HG02885 (cell line): ENCODE results near the gene BICDL2.

Experiments
- ATAC-seq: cut with Tn5 transposase; IDR thresholded peaks from one replicate; pipeline ENCODE4 v1.9.1; 2021; ENCODE audit warnings: mild to moderate bottlenecking; ENCODE audit not compliant: unreplicated experiment, poor library complexity

Gene BICDL2

DNA sequence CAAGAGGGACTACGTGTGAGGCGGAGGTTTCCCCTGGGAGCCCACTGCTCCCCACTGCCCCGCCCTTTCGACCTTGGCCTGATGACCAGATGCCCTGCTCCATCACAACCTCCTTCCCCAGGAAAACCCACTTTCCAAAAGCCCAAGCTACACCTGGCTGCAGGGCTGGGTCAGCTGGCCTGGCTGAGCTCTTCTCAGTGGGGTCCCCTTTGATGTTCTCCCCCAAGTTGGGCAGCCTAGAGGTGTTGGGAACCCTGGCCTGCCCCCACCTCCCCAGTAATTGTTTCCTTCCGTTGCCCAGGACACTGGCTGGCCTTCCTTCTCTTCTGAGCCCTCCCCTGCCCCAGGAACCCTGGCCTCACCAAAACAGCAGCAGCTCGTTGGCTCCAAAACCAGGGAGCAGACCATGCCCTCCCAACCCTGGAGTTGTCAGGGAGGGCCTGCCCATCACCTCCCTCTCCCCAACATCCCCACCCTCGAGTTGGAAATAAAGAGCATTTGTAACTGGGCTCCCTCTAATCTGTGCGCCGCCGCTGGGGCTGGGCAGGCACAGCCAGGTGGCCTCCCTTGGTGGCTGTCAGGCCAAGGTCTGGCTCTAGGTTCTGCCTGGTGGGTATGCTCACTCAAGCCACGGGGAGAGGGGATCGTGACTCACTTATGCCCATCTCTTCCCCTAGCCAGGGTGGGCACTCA is 22.6 kb downstream of the BICDL2 start:
- ATAC-seq, result no peak

DNA sequence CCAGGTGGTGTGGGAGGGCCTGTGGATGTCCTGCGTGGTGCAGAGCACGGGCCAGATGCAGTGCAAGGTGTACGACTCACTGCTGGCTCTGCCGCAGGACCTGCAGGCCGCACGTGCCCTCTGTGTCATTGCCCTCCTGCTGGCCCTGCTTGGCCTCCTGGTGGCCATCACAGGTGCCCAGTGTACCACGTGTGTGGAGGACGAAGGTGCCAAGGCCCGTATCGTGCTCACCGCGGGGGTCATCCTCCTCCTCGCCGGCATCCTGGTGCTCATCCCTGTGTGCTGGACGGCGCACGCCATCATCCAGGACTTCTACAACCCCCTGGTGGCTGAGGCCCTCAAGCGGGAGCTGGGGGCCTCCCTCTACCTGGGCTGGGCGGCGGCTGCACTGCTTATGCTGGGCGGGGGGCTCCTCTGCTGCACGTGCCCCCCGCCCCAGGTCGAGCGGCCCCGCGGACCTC is 23.2 kb downstream of the BICDL2 start:
- no peak for ATAC-seq

DNA sequence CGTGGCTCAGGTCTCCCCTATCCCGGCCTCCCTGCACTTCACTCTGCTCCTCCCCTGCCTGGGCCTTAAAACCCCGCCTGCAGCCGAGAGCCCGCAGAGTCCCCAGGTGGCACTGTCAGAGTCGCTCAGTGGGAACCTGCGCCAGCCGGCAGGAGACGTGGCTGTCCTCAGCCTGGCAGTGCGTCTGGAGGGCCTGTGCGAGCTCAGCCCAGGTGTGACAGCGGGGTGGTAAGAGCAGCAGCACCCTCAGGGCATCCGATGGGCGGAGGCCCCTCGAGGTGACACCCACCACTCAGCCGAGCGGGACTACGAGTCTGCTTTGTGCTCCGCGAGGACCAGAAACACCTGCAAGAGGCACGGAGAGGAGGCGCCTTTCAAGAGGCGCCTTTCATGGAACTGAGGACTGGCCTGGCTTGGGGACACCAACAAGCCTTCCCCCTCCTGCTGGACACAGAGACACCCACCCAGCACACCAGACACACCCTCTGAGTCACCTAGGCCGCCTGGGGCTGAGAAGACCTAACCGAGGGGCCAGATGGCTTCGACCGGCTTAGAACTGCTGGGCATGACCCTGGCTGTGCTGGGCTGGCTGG is 23.8 kb downstream of the BICDL2 start, which contains the start of gene CLDN9:
TSS of gene CLDN9 (plus strand) at position 96 of the 593 bp plus-strand sequence. CDS start at position 536, 440 bp downstream.
- ATAC-seq, result no peak

DNA sequence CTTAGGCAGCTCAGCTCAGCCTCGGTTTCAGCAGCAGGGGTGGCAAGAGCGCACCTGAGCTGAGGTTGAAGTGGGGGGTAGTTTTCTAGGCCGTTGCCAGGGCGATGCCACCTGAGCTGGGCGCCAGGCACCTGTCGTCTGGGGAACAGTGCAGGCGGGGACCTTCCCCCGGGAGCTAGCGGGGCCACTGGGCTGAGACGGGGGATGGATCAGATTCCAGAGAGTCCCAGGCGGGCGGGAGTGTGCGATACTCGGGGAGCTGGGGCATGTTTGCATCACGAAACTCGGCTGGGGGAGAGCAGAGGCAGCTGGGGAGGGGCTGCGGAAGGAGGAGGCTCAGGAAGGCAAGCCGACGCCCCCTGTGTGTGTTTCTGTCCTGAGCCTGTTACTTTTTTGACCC is 24.5 kb downstream of the BICDL2 start:
- no peak for ATAC-seq

DNA sequence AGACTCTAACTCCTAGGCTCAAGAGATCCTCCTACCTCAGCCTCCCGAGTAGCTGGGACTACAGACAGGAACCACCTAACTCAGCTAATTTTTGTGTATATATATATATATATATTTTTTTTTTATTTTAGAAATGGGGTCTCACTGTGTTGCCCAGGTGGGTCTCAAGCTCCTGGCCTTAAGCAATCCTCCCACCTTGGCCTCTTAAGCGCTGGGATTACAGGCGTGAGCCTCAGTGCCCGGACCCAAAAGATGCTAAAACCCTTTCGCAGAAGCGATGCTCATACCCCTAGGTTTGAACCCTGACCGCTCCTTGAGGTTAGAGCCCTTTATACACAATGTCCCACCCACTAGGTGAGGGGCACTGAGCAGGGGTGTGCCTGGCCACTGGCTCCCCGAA is 26.2 kb downstream of the BICDL2 start:
- ATAC-seq, result no peak

DNA sequence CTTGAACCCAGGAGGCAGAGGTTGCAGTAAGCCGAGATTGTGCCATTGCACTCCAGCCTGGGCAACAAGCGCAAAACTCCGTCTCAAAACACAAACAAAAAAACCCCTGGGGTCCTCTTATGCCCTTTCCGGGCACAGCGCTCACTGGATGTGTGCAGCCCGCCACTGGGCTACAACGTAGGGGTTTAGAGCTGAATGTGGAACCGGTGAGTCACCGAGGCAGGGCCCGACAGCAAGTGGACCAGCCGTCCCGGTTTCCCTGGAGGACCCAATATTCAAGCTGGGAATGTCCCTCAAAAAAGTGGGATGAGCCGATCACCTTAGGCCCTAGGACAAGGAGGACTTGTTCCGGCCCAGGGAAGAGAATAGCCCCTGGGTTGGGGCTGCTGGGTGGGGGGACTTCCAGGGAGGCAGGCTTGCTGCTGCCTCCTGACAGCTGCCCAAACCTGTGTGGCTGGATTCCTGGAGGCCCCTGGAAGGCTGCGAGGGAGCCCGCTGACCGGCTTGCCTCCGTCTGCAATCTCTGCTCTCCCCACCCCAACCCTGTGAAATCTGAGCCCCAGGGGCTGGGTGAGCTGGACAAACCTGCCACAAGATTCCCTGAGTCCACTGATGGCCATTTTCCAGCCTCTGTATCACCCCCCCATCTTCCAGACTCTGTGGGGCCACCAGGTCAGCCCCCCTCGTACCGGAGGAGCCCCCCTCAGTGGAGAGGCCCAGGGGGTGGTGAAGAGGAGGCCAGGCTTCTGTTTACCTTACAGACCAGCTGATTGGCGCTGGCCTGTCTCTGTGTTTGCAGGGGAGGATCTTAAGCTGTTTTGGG is 27.0 kb downstream of the BICDL2 start:
- ATAC-seq, result no peak

DNA sequence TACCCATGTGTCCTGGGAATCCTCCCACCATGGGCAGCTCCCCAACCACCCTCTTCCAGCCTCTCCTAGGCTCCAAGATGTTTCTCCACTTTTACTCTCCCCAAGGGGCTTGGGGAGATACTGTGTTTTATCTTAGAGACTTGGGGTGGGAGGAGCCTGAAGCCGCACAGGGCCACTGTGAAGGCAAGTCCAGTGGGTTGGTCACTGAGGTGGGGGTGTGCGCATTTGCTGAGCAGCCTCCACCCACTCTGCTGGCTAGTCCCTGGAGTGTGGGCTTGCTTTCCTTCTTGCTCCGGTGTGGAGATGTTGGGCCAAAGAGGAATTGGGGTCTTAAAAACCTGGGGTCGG is 28.1 kb downstream of the BICDL2 start:
- ATAC-seq, result no peak

DNA sequence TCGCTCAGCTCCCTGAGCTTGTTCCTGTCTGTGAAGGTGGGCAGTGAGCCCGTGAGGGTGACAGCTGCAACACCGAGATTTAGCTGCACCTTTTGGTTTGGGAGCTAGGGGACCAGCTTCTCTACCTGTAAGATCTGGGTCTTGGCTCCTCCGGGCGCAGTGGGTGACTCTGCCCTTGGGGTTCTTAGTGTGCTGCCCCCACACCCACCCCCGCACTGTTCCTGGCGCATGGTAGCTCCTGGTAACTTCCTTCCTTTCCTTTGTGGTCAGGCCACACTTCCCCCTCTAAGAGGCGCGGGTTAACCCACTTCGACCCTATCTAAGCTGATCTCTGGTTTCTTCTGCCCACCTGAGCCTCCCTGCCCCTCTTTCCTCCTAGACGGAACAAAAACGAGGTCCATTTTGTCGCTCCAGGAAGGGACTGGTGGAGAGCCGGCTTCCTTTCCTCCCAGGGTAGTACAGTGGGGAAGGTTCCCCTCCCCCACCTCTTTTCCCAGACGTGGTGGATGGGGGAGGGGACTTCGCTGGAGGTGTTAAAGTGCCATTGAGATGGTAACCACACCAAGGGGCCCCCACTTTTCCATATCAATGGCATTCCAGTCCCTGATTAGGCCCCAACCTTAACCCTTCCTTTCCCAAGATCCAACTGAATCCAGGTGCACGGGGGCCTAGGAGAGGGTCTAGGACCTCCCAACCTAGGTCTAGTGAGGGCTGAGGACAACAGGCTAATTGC is 28.6 kb downstream of the BICDL2 start:
- ATAC-seq, result no peak

DNA sequence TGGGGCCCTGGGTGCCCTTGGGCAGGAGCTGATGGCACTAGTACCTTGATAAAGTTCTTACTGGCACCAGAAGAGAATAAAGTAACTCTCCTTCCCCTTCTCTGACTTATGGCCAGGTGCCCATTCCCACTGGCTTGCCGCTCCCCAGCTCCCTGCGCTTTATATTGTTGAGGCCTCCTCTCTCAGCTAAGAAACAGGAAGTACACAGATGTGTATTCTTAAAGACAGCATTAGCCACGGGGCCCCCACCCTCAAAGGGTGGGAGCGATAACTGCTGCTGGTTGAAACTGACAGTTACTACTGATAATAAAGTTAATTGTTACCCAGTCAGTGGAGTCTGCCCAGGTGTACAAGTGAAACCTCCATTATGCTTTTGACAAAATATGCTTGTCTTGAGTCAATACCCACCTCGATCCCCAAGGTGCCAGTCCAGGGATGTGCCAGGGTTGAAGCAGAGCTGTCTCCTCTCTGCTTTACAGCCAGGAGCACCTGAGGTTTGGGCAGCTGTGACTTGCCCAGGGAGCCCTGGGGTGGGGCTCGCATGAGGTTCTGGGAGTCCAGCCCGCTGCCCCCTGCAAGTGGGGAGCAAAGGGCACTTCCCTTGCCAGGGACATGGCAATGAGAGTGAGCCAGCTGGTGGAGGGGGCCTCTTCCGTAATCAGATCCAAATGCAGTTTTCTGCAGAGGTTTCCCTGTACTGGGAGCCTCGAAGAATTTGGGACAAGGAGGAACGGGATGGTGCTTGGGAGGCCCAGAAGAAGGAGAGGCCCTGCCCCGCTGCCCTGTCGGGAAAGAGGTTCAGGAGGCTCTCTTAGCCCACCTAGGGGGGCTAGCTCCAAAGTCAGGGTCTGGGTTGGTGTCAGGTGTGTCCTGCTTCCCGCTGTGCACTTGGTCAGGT is 29.4 kb downstream of the BICDL2 start:
- no peak for ATAC-seq

DNA sequence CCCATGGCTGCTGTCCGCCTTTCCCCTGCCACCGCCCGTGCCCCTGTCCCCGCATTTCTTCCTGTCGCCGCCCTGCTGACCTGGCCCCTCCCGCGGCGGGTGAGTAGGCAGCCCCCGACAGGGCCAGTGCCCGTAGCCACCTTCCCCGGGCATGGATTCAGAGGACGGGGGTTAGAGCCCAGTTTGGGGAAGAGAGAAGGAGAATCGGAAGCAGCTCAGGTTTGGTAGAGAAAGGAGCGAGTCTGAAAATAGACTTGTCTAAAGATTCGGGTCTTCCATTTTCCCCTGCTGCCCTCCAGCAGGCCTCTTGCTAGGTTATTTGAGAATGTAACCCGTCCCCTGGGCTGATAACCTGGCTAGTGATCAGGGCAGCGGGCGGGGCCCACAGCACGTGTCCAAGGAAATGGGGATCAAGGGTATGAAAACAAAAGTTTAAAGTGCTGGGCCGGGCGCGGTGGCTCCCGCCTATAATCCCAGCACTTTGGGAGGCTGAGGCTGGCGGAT is 31.9 kb downstream of the BICDL2 start:
- ATAC-seq, result no peak

DNA sequence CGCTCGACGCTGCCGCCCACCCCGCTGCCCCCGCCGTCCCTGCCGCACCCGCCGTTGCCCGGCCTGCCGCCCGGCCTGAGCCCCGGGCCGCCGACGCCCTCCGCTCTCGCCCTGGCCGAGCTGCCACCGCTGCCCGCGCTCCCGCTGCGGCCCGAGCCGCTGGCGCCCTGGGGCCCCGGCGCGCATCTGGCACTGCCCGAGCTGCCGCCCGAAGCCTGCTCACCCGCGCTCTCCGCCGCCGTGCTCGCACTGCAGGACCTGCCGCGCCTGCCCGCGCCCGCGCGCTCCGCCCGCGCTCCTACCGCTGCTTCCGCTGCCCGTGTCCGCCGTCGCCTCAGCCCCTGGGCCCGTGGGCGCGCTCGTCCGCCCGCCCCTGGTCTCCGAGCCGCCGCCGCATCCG is 32.4 kb downstream of the BICDL2 start:
- ATAC-seq, result peak; percentile 16

DNA sequence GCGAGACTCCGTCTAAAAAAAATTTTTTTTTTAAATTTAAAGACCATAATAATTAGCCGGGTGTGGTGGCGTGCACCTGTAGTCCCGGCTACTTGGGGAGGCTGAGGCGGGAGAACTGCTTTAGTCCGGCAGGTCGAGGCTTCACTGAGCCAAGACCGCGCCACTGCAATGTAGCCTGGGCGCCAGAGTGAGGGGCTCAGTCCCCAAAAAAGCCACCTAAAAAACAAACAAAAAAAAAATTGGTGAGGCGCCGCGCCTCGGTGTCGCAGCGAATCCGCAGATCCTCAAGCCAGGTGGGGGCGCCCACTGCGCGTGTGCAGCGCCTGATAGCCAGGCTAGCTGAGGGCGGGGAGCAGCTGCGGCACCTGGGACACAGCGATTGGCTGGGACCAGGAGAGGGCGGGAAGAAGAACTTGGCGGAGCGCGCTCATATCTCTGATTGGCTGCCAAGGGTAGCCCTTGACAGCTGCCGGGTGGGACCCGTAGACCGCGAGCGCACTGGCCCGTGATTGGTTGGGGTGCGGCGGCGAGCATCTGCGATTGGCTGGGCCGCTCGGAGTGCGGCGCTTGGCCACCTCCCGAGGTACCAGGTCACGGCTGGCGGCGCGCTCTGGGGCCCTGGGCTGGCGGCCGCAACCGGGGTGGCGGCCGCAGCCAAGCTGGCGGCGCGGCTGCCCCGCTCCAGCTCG is 33.0 kb downstream of the BICDL2 start:
- peak; percentile 97 for ATAC-seq

DNA sequence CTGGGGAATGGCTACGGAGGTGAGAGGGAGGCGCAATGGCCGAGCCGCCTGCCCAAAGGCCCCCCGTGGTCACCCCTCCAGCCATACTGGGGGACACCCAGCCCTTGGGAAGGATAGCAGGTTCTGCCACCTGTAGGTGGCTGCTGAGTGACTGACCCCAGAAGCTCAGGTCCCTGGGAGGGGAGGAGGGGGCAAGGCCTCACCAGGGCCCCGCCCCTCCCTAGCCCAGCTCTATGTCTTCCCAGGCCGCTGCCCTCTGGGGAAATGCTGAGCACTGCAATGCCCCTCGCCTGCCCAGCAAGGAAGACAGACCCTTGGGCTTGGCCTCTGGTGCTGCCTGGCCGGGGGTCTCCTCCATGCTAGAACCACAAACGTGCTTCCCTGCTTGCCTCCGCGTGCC is 35.4 kb downstream of the BICDL2 start:
- no peak for ATAC-seq

DNA sequence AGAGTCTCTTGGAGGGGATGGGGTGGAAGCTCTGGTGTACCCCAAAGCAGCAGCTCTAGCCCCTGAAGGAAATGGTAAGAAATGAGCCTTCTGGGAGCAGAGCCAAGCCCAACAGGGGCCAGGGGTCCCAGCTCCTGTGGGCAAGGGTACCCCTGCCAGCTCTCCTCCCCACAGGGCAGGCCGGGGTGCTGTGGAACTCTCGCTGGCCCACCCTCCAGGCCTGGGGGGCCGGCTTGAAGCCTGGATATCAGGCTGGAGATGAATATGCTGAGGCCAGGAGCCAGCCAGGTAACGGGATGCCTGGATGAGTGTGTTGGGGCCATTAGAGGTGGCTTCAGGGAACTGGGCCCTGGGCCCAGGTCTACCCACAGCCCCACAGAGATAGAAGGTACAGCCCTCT is 36.2 kb downstream of the BICDL2 start:
- no peak for ATAC-seq

DNA sequence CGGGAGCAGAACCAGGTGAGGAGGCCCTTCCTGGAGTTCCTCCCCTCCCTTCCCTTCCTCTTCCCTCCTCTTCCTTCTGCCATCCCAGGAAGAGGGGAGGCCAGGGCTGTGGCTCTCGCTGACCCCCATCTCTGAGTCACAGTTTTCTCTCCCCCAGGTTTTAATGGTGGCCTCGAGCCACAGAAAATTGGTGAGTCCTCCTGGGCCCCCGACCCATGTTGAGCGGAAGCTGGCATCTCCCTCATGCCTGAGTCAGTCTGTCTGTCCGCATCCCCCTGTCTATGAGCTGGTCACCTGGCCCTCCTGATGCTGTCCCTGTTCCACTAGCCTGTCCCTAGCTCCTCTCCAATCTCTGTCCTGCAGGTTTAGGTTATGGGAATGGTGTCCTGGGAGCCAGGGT is 36.8 kb downstream of the BICDL2 start:
- ATAC-seq, result no peak

DNA sequence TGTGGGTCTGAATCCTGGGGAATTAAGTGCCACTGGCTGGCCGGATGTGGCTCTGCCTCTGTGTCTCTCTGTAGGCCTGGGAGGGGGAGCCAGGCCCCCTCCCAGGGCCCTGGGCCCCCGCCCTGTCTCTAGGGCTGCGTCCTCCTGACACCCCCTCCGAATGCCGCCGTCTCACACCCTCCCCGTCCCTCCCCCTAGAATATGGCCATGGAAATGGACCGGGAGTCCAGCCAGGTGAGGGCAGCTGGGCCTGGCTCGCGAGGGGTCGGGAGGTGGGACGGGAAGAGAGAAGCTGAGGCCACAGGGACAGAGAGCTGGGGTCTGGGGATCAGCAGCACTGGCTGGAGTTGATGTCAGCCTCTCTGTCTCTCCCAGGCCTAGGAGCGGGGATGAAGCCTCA is 40.4 kb downstream of the BICDL2 start:
- no peak for ATAC-seq

DNA sequence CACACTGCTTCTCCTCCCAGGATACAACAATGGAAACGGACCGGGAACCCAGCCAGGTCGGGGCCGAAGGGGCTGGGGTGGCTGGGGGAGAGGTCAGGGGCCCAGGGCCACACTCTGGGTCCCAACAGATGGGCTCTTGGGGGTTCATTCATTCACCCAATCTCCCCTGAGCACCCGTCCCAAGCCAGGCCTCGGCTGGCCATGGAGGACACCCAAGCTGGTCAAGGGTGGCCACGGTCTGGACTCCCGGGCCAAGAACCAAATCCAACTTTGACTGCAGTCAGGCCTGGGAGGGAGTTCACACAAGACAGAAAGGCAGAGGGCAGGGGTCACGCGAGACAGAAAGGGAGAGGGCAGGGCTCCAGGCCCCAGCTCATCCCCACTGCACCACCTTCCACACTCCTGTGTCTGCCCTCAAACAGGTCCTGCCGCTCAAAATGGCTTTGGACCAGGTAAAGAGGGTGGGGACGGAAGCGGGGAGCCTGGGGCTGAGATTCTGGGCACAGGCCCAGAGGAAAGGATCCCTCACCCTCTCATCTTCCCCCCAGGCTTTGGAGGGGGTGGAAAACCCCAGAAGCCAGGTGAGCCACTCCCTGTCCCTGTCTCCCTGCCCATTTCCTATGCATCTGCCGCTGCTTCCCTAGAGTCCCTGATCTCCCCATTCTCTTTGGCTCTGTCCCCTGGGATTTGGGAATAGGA is 44.2 kb downstream of the BICDL2 start:
- ATAC-seq, result no peak

DNA sequence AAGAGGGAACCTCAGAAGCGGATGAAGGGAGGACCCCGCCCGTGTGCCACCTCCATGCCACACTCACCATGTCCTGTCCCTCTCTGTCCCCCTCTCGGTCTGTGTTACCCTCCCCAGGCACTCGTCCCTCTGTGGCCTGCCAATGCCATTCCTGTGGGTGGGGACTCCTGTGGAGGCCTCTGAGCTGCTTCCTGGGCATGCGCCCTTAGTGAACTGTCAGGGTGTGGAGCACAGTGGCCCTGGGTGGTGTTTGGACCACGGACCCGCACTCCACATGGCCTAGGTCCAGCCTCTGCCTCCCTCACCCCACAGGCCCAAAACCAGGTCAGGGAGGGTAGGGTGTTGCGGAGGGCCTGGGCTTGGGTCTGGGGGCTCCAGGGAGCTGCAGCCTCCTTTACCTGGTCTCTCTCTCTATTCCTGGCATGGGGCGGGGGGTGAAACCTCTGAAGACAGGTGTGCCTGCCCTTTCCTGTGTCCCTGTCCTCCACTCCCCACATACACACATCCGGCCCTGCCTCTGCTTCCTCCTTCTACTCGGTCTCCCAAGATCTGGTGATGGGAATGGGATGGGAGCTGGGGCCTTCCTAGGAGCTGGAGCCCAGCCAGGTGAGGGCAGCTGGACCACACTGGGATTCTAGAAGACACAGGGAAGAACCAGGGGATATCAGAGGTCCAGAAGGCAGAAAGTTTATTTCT is 45.0 kb downstream of the BICDL2 start:
- no peak for ATAC-seq
